H1 (cell line): ENCODE measurements around the gene MTMR2. TPM values are rescaled to one million over a fixed set of nuclear protein-coding genes. Genes with fewer than 3 reads are reported as not detected.

Experiments
- CTCF ChIA-PET: fragments of 300-600 bp; sonication (Branson Sonifier 250); formaldehyde crosslinking; loops from one replicate; lab custom pipeline; 2021; ENCODE audit not compliant: partially characterized antibody; lab: Charles Lee
- POLR2A ChIA-PET: fragments of 300-600 bp; sonication (Branson Sonifier 250); formaldehyde crosslinking; loops from one replicate; lab custom pipeline; 2021; ENCODE audit warnings: inconsistent platforms; ENCODE audit not compliant: partially characterized antibody; lab: Charles Lee
- DNase-seq, 2 experiments: peaks; one replicate each; pipeline versions ENCODE4 v3.0.0 to v3.0.0-alpha.2; 2010 to 2022; ENCODE audit warnings: low spot score in 2 of 2, low read depth in 1 of 2, mixed read lengths in 1 of 2
- FAIRE-seq: peaks from 2 replicates; lab custom pipeline; 2011; peaks lifted over from hg19 to GRCh38; lab: Jason Lieb, UNC
- H2AFZ ChIP-seq: 2 replicates; pipeline ENCODE4 v1.8.1; 2012; ENCODE audit warnings: low read length, inconsistent platforms
- H2AK5ac ChIP-seq: 2 replicates; pipeline ENCODE4 v1.6.1; 2013; ENCODE audit warnings: low read depth, low read length
- H2BK120ac ChIP-seq: replicated peaks from 2 replicates; pipeline ENCODE3; 2013; ENCODE audit warnings: low read depth, low read length, inconsistent platforms
- H2BK12ac ChIP-seq: 2 replicates; pipeline ENCODE4 v1.6.1; 2013; ENCODE audit warnings: low read depth, low read length
- H2BK15ac ChIP-seq: 2 replicates; pipeline ENCODE4 v1.6.1; 2013; ENCODE audit warnings: low read length
- H2BK20ac ChIP-seq: 2 replicates; pipeline ENCODE4 v1.6.1; 2013; ENCODE audit warnings: low read length
- H2BK5ac ChIP-seq: 2 replicates; pipeline ENCODE4 v1.6.1; 2013; ENCODE audit warnings: low read depth, low read length
- H3K14ac ChIP-seq: 2 replicates; pipeline ENCODE4 v1.6.1; 2013; ENCODE audit warnings: inconsistent platforms; ENCODE audit not compliant: insufficient read length
- H3K18ac ChIP-seq: 2 replicates; pipeline ENCODE4 v1.6.1; 2013; ENCODE audit warnings: low read length; ENCODE audit errors: extremely low read depth
- H3K23ac ChIP-seq: 2 replicates; pipeline ENCODE4 v1.6.1; 2013; ENCODE audit warnings: inconsistent platforms; ENCODE audit not compliant: insufficient read length
- H3K23me2 ChIP-seq: 2 replicates; pipeline ENCODE4 v1.6.1; 2013; ENCODE audit warnings: low read depth, low read length
- H3K27ac ChIP-seq: 2 replicates; pipeline ENCODE4 v1.6.1; 2011; ENCODE audit warnings: low read depth, low read length, inconsistent platforms
- H3K27me3 ChIP-seq, 4 experiments: replicated peaks in 1 of 4; 1 replicate in 1 of 4; 2 replicates in 3 of 4; pipeline versions ENCODE4 v1.6.1 to v1.8.1; 2011 to 2013; ENCODE audit warnings: low read length in 3 of 4, mild to moderate bottlenecking in 3 of 4, inconsistent platforms in 2 of 4, mixed read lengths in 2 of 4, moderate library complexity in 1 of 4; ENCODE audit not compliant: control insufficient read depth in 3 of 4, insufficient read depth in 3 of 4; ENCODE audit errors: extremely low read depth in 1 of 4
- H3K36me3 ChIP-seq, 4 experiments: 2 replicates each; pipeline versions ENCODE4 v1.6.1 to v1.8.1; 2011 to 2013; ENCODE audit warnings: mild to moderate bottlenecking in 4 of 4, low read length in 3 of 4, moderate library complexity in 2 of 4, control low read depth in 1 of 4, inconsistent platforms in 1 of 4; ENCODE audit not compliant: insufficient read depth in 4 of 4, control insufficient read depth in 2 of 4
- H3K4ac ChIP-seq: replicated peaks from 2 replicates; pipeline ENCODE3; 2013; ENCODE audit warnings: low read length, low read depth, mixed read lengths, inconsistent platforms; ENCODE audit not compliant: insufficient read length
- H3K4me1 ChIP-seq, 4 experiments: replicated peaks in 1 of 4; 1 replicate in 1 of 4; 2 replicates in 3 of 4; pipeline versions ENCODE4 v1.6.1 to v1.8.1; 2011 to 2013; ENCODE audit warnings: low read length in 3 of 4, inconsistent platforms in 2 of 4, mixed read lengths in 1 of 4; ENCODE audit not compliant: insufficient read depth in 4 of 4, control insufficient read depth in 3 of 4
- H3K4me2 ChIP-seq, 2 experiments: 2 replicates each; pipeline versions ENCODE4 v1.6.1 to v1.8.1; 2011 to 2013; ENCODE audit warnings: low read depth in 2 of 2, low read length in 2 of 2, control low read depth in 1 of 2, inconsistent platforms in 1 of 2, mild to moderate bottlenecking in 1 of 2; ENCODE audit not compliant: insufficient read depth in 1 of 2
- H3K4me3 ChIP-seq, 4 experiments: fragments of 200-600, 300-600 bp in 1 of 4; sonication (generic), shearing (Covaris generic), sonication (Bioruptor Twin) in 1 of 4; 2 replicates each; pipeline versions ENCODE4 v1.5.1 to v1.8.1; 2011 to 2016; ENCODE audit warnings: low read length in 4 of 4, low read depth in 3 of 4, control low read depth in 2 of 4, inconsistent platforms in 2 of 4, mild to moderate bottlenecking in 2 of 4, mixed read lengths in 1 of 4, moderate library complexity in 1 of 4; ENCODE audit not compliant: insufficient read depth in 2 of 4; ENCODE audit errors: extremely low read depth in 1 of 4
- H3K56ac ChIP-seq: replicated peaks from 2 replicates; pipeline ENCODE3; 2013; ENCODE audit warnings: low read depth, mild to moderate bottlenecking, mixed read lengths, low read length, inconsistent platforms; ENCODE audit not compliant: insufficient read length
- H3K79me1 ChIP-seq: 2 replicates; pipeline ENCODE4 v1.6.1; 2013; ENCODE audit warnings: low read depth, low read length, control low read depth
- H3K79me2 ChIP-seq, 2 experiments: 2 replicates each; pipeline versions ENCODE4 v1.6.1 to v1.8.1; 2012 to 2013; ENCODE audit warnings: low read length in 2 of 2, mild to moderate bottlenecking in 2 of 2, inconsistent platforms in 1 of 2; ENCODE audit not compliant: insufficient read depth in 2 of 2, control insufficient read depth in 1 of 2
- H3K9ac ChIP-seq, 4 experiments: replicated peaks in 1 of 4; 1 replicate in 1 of 4; 2 replicates in 3 of 4; pipeline versions ENCODE4 v1.6.1 to v1.8.1; 2011 to 2013; ENCODE audit warnings: low read depth in 3 of 4, low read length in 3 of 4, control low read depth in 2 of 4, mild to moderate bottlenecking in 2 of 4, moderate library complexity in 2 of 4, inconsistent platforms in 1 of 4; ENCODE audit errors: extremely low read depth in 1 of 4
- H3K9me3 ChIP-seq, 2 experiments: 2 replicates each; pipeline versions ENCODE4 v1.6.1 to v1.8.1; 2012 to 2013; ENCODE audit warnings: mild to moderate bottlenecking in 2 of 2, moderate library complexity in 2 of 2, control low read depth in 1 of 2, inconsistent platforms in 1 of 2, low read depth in 1 of 2, low read length in 1 of 2, mixed read lengths in 1 of 2; ENCODE audit not compliant: insufficient read depth in 2 of 2
- H4K20me1 ChIP-seq, 2 experiments: replicated peaks in 1 of 2; 2 replicates each; pipeline versions ENCODE3 to v1.8.1; 2011 to 2013; ENCODE audit warnings: inconsistent platforms in 2 of 2, low read length in 2 of 2, mild to moderate bottlenecking in 1 of 2; ENCODE audit not compliant: insufficient read depth in 2 of 2, control insufficient read depth in 1 of 2
- H4K5ac ChIP-seq: 2 replicates; pipeline ENCODE4 v1.6.1; 2013; ENCODE audit warnings: low read length, low read depth, mixed read lengths, inconsistent platforms; ENCODE audit not compliant: insufficient read length
- H4K8ac ChIP-seq: 2 replicates; pipeline ENCODE4 v1.8.0; 2013; ENCODE audit warnings: mild to moderate bottlenecking, moderate library complexity, low read length, inconsistent platforms; ENCODE audit not compliant: insufficient read depth; ENCODE audit errors: extremely low read depth
- H4K91ac ChIP-seq: replicated peaks from 2 replicates; pipeline ENCODE3; 2013; ENCODE audit warnings: low read length, mixed read lengths, inconsistent platforms; ENCODE audit not compliant: insufficient read length
- RAD21 ChIP-seq, 2 experiments: IDR thresholded peaks in 1 of 2; conservative IDR thresholded peaks in 1 of 2; 2 replicates each; pipeline ENCODE4 v1.6.1; 2011; ENCODE audit warnings: low read depth in 2 of 2, low read length in 2 of 2, improper control_type of control experiment in 1 of 2, inconsistent platforms in 1 of 2, mild to moderate bottlenecking in 1 of 2, moderate library complexity in 1 of 2
- RXRA ChIP-seq: IDR thresholded peaks from 2 replicates; pipeline ENCODE4 v1.6.1; 2011; ENCODE audit warnings: low read depth, mild to moderate bottlenecking, low read length, moderate library complexity; ENCODE audit not compliant: insufficient read depth
- SIX5 ChIP-seq: IDR thresholded peaks from 2 replicates; pipeline ENCODE4 v1.6.1; 2011; ENCODE audit warnings: mild to moderate bottlenecking, low read depth, low read length
- WGBS, 2 experiments: shearing (Covaris generic) in 1 of 2; methylation state at CpG; one replicate each; pipeline versions ENCODE4 v1.1.6 to v1.1.7; 2013 to 2015; ENCODE audit warnings: low lambda C conversion rate in 2 of 2, mixed read lengths in 2 of 2, inconsistent platforms in 1 of 2, low coverage in 1 of 2, missing lambda C conversion rate in 1 of 2; ENCODE audit not compliant: insufficient replicate concordance in 2 of 2, insufficient coverage in 1 of 2, insufficient read length in 1 of 2; ENCODE audit errors: extremely low coverage in 1 of 2, missing lambda C conversion rate in 1 of 2; 5-methylcytosine and 5-hydroxymethylcytosine counted together
- polyA plus RNA-seq, 7 experiments: library from polyadenylated mRNA; depleted of rRNA in 3 of 7; stranded (reverse) in 5 of 7; unstranded in 2 of 7; fragments of >200 nt in 5 of 7; fragments of 200-250 nt in 2 of 7; gene quantifications; 1 replicate in 5 of 7; 2 replicates in 1 of 7; 4 replicates in 1 of 7; pipeline versions ENCODE4 v1.2.1 to v1.2.3, GENCODE V29; 2011 to 2013; ENCODE audit warnings: missing spikeins in 2 of 7, mixed read lengths in 2 of 7
- total RNA-seq: library from RNA; stranded (reverse); fragmentation: NEBNext Ultra II Directional; extraction: Animal tissue kit (Norgen Biotek cat#: 25700); gene quantifications from 2 replicates; pipeline ENCODE4 v1.2.1, GENCODE V29; 2021

Gene MTMR2
- total and polyA plus RNA-seq, 2 of the 8 experiments (the other 6 are each of a cell fraction or from before 2014, with no cell fraction given), result 16.7 to 52.9 TPM

DNA sequence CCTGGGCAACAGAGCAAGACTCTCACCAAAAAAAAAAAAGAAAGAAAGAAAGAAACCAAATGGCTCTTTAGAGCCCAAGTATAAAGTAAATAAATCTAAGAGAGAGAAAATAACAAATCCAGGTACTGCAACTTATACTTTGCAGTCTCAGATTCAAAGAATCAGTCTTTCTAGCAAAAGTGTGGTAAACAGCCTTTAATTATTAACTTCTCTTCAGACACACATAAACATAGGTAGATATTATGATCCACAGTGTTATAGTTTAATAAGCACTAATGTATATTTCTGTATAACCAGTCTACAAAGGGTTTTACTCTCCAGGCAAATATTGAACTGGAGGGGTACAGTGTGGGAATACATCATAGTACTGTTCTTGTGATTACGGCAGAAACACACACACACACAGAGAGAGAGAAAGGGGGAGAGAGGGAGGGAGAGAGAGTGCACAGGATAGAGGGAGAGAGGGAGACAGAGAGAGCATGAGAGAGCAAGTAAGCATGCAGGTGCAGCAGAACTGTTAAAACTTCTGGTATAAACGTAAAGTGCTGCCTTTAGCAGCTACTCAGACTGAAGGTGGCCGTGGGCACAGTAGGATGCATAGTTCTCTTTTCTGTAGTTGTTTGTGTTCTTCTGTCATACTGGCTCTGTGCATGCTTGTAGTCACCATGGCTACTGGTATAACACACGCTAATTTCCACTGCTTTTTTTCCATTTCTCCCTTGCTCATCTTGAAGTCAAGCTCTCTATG lies 32.3 kb downstream of the MTMR2 start:
- no peak overlapping the region for H3K23ac ChIP-seq
- no peak overlapping the region for H3K27ac ChIP-seq
- H3K4me3 ChIP-seq, result no peak overlapping the region
- H3K27me3 ChIP-seq, result no peaks in the 10 kb centered on the region; a peak in 1 of 7 replicates
- H3K36me3 ChIP-seq, result peaks cover 0 to 6% (median 0%) of the 10 kb centered on the region in 4 experiments; a peak in 1 of 8 replicates
- H3K9ac ChIP-seq, result no peak overlapping the region
- DNase-seq (no peak), FAIRE-seq (no peak)
- no peak overlapping the region for H2AFZ ChIP-seq
- H4K5ac ChIP-seq, result no peak overlapping the region
- 90% methylated on average over 4 of the region's 4 CpGs; no CpG with 5 or more reads in 1 of the 2 experiments for WGBS, 2 experiments
- H3K79me1 ChIP-seq, result no peaks in the 10 kb centered on the region; the same call in 1 of the 2 replicates
- H4K20me1 ChIP-seq, result no peaks in the 10 kb centered on the region
- ChIA-PET CTCF (interaction anchor here (0.6 to 1.5 kb wide), 3 partner anchors 12 to 1033 kb away, joined by 3 to 4 read pairs (median 4); no protein-coding TSS in a partner anchor), POLR2A (no interaction called here)
- 0 out of 2 replicates have a peak overlapping the region, but pooled peaks have one; percentile 19 for H2AK5ac ChIP-seq
- H2BK20ac ChIP-seq, result no peak overlapping the region
- no peaks in the 10 kb centered on the region for H3K9me3 ChIP-seq
- H2BK12ac ChIP-seq, result no peak overlapping the region
- H4K8ac ChIP-seq, result no peak overlapping the region
- no peak overlapping the region for H3K14ac ChIP-seq
- H3K4me1 ChIP-seq, result no peaks in the 10 kb centered on the region
- no peak overlapping the region for H2BK15ac ChIP-seq
- no peak overlapping the region for H2BK5ac ChIP-seq
- no peak overlapping the region for H3K56ac ChIP-seq
- H3K23me2 ChIP-seq, result no peaks in the 10 kb centered on the region; the same call in 1 of the 2 replicates
- no peak overlapping the region for H3K18ac ChIP-seq
- peaks cover 0 to 7% of the 10 kb centered on the region in 2 experiments; a peak in 1 of 4 replicates for H3K79me2 ChIP-seq
- H3K4me2 ChIP-seq, result no peak overlapping the region
- H2BK120ac ChIP-seq, result no peak overlapping the region
- no peak overlapping the region for H3K4ac ChIP-seq
- H4K91ac ChIP-seq, result no peak overlapping the region
- TF ChIP-seq RAD21 (IDR thresholded peaks at IDR 0.05 in 1 of 2, conservative IDR thresholded peaks at IDR 0.05 in 1 of 2; ENCODE audit: low read depth in 2 of 2, low read length in 2 of 2) (no peak), RXRA (no peak), SIX5 (no peak)
